Central memory CD8-positive, alpha-beta T cell (primary cell): ENCODE results near the gene SLC25A22.
A peak's percentile ranks its signal among the peaks of the same experiment; 100 is the strongest.

Source experiments
- ATAC-seq: fragments of 150-1000 bp; cut with Tn5 transposase; replicated peaks from 2 replicates; pipeline ENCODE4 v1.10.0; 2022; ENCODE audit warnings: mild to moderate bottlenecking, moderate FRiP score, moderate number of reproducible peaks; ENCODE audit not compliant: poor library complexity, severe bottlenecking; ENCODE audit errors: extremely low read depth
- DNase-seq, 2 donors: peaks; one replicate each; pipeline ENCODE4 v3.0.0; 2021; ENCODE audit warnings: low spot score in 2 of 2
- H3K27ac Mint-ChIP-seq: one replicate; pipeline ENCODE4 v1.8.0; 2022; ENCODE audit warnings: low read depth, mild to moderate bottlenecking, moderate library complexity, mixed read lengths
- H3K27me3 Mint-ChIP-seq: one replicate; pipeline ENCODE4 v1.8.0; 2022; ENCODE audit warnings: mixed read lengths
- H3K36me3 Mint-ChIP-seq: one replicate; pipeline ENCODE4 v1.8.0; 2022; ENCODE audit warnings: mild to moderate bottlenecking, moderate library complexity, mixed read lengths; ENCODE audit not compliant: insufficient read depth
- H3K4me1 Mint-ChIP-seq: one replicate; pipeline ENCODE4 v1.8.0; 2022; ENCODE audit warnings: mixed read lengths
- H3K4me3 Mint-ChIP-seq: one replicate; pipeline ENCODE4 v1.8.0; 2022; ENCODE audit warnings: mild to moderate bottlenecking, moderate library complexity, mixed read lengths
- H3K9me3 Mint-ChIP-seq: one replicate; pipeline ENCODE4 v1.8.0; 2022; ENCODE audit warnings: mixed read lengths

The SLC25A22 gene

DNA sequence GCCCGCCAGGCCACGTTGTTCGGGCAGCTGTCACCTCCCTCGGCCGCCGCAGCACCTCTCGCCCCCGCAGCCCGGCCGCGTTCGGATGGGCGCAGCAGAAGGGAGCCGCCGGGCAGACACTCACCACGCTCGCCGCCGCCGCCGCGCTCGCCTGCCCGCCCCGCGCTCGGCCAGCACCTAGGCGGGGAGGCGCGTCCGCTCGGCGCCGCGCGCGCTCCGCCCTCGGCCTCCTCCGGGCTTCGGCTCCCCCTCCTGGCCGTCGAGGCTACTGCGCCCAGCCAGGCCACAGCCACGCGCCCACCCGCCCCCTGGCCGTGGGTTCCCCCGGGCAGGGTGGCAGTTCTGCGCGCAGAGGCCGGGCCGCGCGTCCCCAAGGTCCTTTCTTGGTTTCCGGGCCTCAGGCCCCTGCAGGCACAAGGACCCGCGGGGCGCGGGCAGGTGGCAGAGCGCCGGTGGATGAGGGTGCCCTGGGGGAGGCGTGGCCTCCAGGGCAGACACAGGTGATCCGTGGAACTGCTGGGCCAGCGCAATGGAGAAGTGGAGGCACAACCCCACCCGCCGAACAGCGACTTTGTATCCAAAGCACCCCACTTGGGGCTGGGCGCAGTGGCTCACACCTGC, at the start of gene SLC25A22:
SLC25A22 (minus strand) TSS at position 189 of the 621 bp plus-strand sequence. CDS start 3,275 bp downstream, outside the sequence.
- Mint-ChIP-seq H3K27me3 (no peaks in the 10 kb centered on the region), H3K27ac (peak within 1 kb of the TSS; percentile 92), H3K36me3 (peaks cover 14% of the 10 kb centered on the region), H3K4me1 (peaks cover 15% of the 10 kb centered on the region), H3K4me3 (peak within 1 kb of the TSS; percentile 91), H3K9me3 (no peaks in the 10 kb centered on the region)
- DNase-seq (peak; percentile 77 to 81), ATAC-seq (peak; percentile 50)

DNA sequence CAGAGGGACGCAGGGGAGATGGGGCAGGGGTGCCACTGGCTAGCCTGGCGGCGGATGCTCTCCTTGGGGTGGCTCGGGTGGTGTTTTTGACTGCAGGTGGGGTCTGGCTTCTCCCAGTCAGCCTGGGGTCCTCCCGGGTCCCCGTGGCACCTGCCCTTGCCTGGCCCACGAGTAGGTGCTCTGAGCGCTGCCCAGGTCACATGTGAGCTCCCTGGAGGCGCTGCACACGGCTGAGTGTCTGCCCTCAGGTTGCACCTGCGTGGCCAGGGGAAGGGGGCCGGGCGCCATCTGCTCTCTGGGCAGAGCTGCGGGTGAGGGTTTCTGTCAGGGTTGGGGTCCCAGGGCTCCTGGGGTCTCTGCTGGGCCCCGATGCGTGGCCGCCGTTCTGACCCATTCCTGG, 49.8 kb upstream of the SLC25A22 start:
- DNase-seq (no peak), ATAC-seq (no peak)
- H3K36me3 Mint-ChIP-seq = peaks cover 6% of the 10 kb centered on the region
- H3K9me3 Mint-ChIP-seq = no peaks in the 10 kb centered on the region
- peak overlapping the region; percentile 56 for H3K4me3 Mint-ChIP-seq
- no peak overlapping the region for H3K27ac Mint-ChIP-seq
- H3K27me3 Mint-ChIP-seq = no peaks in the 10 kb centered on the region
- peaks cover 5% of the 10 kb centered on the region for H3K4me1 Mint-ChIP-seq

DNA sequence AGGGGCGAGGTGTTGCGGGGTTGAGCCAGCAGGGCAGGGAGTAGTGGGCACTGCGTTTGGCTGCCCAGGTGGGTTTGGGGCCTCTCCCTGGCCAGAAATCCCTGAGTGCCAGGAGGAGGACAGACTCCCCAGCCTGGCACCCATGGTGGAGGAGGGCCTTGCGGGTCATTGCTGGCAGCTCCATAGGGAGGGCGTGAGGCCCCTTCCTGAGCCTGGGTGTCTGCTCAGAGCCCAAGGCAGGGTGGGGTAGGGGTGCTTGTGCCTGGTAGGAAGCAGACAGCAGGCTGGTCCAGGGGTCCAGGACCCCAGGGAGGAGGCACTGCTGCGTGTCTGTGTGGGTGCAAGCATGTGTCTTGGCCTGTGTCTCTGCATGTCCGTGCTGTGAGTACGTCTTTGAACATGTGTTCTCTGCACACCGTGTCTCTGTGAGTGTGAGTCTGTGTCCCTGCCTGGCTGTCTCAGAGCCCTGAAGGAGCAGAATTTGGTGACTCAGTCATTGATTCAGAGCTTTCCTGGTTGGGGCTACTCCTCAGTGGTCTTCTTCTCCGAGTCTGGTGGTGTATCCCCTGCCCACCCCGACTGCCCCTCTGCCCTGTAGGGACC, 48.5 kb upstream of the SLC25A22 start:
- no peak for ATAC-seq
- no peaks in the 10 kb centered on the region for H3K27me3 Mint-ChIP-seq

DNA sequence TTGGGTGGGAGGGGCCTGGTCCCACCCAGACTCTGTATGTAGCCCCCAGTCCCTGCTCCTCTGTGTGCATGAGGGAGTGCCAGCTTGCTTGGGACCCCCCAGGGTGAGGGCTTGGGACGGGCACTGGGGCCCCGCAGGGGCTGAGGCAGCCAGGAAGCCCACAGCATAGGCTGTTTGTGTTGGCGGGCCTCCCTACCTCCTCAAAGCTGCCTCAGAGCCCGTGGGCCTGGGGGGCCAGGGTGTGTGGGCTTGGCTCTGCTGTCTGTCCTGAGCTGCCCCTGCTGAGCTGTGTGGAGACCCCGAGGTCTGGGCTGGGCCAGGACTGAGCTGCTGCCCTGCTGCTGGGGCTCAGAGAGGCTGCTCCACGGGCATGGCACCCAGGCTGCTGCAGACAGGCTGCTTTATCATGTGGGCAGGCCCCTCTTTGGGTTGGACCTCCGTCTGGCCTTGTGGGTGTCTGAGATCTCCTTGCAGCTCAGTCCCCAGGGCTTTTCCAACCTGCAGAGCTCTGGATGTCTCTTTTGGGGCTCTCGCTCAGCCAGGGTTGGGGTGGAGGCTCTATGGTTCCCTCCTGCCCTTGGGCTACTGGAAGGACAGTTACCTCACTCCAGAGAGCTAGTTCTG, 47.9 kb upstream of the SLC25A22 start:
- H3K27me3 Mint-ChIP-seq = no peaks in the 10 kb centered on the region
- H3K9me3 Mint-ChIP-seq = no peaks in the 10 kb centered on the region
- ATAC-seq (no peak), DNase-seq (no peak)
- peaks cover 5% of the 10 kb centered on the region for H3K36me3 Mint-ChIP-seq
- no peak overlapping the region for H3K4me3 Mint-ChIP-seq
- no peak overlapping the region for H3K27ac Mint-ChIP-seq
- peaks cover 10% of the 10 kb centered on the region for H3K4me1 Mint-ChIP-seq

More for the DNA sequence above, 48.5 kb upstream of the SLC25A22 start:
- Mint-ChIP-seq H3K27ac (no peak overlapping the region), H3K36me3 (peaks cover 5% of the 10 kb centered on the region), H3K4me3 (no peak overlapping the region), H3K4me1 (peaks cover 5% of the 10 kb centered on the region), H3K9me3 (no peaks in the 10 kb centered on the region)
- DNase-seq = no peak

DNA sequence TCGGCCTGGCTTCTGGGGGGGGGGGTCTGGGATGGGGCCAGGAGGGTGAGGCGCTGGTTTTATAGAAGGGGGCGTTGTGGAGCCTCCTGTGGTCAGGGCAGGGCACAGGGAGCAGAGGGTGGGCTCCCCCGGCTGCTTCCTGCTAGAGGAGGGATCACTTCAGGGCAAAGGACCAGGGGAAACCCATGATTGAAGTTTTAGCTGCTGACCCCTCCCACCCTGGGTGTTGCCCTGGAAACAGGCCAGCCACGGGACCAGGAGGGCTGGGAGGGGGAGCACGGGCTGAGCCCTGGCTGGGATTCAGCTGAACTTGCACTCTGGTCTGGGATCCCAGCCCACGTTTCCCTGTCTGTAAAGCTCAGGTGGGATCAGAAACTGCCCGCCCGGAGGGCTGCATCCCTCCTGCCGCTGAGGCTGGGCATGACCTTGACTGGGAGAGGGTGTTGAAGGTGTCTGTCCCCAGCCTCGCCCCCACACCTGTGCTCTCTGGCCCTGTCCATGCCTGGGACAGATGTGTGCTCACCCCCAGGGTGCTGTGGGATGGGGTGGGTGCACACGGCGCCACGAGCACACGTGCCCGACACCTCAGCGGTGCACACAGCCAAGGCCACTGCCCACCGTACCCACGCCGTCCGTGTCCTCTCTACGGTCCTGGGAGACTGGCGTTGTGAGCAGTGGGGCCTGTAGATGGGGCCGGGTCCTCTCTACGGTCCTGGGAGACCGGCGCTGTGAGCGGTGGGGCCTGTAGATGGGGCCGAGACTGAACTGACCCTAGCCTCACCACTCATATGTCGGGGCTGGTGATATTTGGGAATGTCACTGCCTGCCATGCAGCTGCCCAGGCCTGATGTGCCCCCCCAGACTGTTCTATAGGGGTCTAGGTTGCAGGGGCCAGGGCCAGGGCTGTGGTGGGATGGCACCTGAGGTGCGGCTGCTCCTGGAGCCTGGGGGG, 46.9 kb upstream of the SLC25A22 start:
- H3K9me3 Mint-ChIP-seq = no peaks in the 10 kb centered on the region
- no peak overlapping the region for H3K27ac Mint-ChIP-seq
- peaks cover 5% of the 10 kb centered on the region for H3K36me3 Mint-ChIP-seq
- H3K27me3 Mint-ChIP-seq = no peaks in the 10 kb centered on the region
- peak overlapping the region; percentile 75 for H3K4me3 Mint-ChIP-seq
- no peak for DNase-seq
- no peak for ATAC-seq
- H3K4me1 Mint-ChIP-seq = peaks cover 16% of the 10 kb centered on the region

DNA sequence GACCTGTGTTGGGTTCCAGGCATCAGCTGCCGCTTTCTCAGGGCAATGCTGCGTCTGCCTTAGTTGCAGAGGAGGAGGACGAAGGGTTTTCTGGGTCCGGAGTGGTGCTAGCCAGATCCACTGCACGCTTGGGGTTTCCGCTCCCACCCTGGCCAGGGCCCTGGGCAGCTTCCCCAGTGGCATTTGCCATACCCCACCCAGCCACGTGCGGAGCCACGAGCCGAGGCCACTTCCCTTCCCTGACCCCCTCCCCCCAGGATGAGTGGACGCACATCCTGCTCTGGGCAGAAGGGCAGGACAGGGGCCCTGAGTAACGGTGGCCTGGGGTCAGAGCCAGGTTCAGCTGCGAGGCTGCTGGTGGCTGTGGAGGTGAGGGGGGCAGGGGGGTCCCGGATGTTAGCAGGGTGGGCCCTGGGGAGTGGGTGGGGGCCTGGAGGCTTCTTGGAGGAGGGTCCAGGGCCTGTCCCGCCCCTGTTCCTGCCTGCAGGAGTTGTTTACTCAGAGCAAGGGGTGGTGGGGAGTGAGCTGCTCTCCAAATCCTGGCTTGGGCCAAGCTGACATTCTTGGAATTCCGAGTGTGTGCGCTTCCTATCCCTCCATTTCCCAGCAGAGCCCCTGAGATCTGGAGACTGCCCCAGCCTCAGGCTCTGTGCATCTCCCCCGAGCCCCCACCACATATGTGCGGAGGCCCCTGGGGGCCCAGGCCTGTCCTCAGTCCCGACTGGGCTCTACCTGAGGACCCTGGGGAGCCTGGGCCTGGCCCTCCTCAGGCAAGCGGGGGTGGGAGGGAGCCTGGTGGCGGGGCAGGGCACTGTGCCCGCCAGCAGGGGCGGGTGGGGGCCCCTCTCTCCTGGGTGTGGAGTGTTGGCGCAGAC, 46.0 kb upstream of the SLC25A22 start:
- ATAC-seq (no peak), DNase-seq (no peak)
- Mint-ChIP-seq H3K4me1 (peaks cover 16% of the 10 kb centered on the region), H3K36me3 (peaks cover 9% of the 10 kb centered on the region), H3K4me3 (peak overlapping the region; percentile 75), H3K9me3 (no peaks in the 10 kb centered on the region), H3K27ac (peak overlapping the region; percentile 35), H3K27me3 (no peaks in the 10 kb centered on the region)

DNA sequence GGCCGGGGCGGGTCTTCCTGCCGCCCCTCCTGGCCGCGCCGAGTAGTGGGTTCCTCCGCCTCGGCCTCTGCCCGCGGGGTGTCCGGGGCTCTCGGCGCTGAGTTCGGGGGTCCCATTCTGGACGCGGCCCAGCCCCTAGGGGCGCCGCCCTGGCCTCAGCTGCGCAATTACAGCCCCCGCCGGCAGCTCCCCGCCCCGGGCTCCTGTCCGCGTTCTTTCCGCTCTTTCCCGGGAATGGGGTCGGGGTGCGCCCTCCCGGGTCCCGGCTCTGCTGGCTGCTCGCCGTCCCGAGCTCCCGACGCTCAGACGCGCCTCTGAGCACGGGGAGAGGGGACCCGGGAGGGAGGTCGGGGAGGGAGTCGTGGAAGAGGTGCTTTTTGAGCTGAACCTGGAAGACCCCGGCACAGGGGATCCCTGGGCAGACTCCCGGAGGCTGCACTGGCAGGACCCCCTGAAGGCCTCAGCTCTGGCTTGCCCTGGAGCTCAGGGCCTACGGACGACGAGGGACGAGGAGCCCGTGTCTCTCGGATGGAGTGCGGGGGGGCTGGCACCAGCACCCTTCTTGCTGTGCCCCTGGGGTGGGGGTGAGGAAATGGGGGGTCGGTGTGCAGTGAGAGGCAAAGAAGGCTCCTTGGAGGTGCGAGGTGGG, 45.1 kb upstream of the SLC25A22 start:
- Mint-ChIP-seq H3K36me3 (peaks cover 12% of the 10 kb centered on the region), H3K27ac (peak overlapping the region; percentile 35), H3K9me3 (no peaks in the 10 kb centered on the region), H3K27me3 (no peaks in the 10 kb centered on the region), H3K4me3 (peak overlapping the region; percentile 75), H3K4me1 (peaks cover 11% of the 10 kb centered on the region)
- DNase-seq (no peak), ATAC-seq (no peak)

DNA sequence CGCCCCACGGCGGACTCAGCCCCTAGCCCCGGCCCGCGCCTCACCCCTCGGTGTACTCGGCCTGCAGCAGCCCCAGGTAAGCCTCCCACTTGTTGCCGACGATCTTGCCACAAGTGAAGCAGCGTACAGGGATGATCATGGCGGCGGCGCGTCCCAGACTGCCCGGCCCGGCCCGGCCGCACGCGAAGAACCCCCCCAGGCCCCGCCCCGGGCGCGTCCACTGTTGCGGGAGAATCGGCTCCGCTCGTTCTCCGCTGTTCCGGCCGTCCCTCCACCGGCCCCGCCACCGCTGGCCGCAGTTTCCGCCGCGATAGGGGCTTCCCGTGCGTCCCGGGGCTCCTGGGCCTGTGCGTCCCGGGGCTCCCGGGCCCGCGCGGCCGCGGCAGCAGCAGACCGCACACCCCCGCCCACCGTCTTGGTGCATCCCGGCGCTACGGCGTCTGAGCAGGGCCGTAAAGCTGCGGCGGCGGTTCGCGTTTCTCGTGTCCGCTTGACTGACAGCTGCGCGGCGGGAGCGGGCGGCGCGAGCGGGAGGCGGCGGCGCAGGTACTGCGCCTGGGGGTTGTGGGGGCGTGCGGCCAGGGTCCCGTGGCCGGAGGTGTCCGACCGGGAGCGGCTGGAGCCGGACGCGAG, 44.4 kb upstream of the SLC25A22 start, which contains the start of the genes POLR2L and TSPAN4:
POLR2L (minus strand) TSS at position 160 of the 633 bp plus-strand sequence; CDS start at position 139, 21 bp downstream.
TSPAN4 (plus strand) TSS at position 483 of the 633 bp plus-strand sequence. CDS start 7,453 bp downstream, outside the sequence.
- DNase-seq (peak; percentile 79 to 80), ATAC-seq (peak; percentile 76)
- no peaks in the 10 kb centered on the region for H3K27me3 Mint-ChIP-seq

DNA sequence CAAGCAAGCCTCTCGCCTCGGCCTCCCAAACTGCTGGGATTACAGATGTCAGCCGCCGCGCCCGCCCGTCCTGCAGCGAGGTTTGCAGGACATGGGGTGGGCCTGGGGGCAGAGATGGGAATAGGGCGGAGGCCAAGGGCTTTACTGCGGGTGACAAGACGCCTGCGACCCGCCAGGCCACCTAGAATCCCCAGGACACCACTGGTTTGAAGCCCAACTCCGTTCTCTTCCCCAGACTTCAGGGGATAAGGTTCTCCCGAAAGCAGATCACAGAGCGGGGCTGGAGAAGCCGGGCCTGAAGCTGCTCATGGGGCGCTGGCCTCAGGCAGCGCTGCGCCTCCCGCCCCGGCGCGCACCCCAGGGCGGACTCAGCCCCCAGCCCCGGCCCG, 43.9 kb upstream of the SLC25A22 start:
- Mint-ChIP-seq H3K27me3 (no peaks in the 10 kb centered on the region), H3K36me3 (peaks cover 12% of the 10 kb centered on the region), H3K27ac (no peak overlapping the region), H3K9me3 (no peaks in the 10 kb centered on the region), H3K4me3 (peak overlapping the region; percentile 75), H3K4me1 (peaks cover 11% of the 10 kb centered on the region)
- ATAC-seq (peak; percentile 34), DNase-seq (no peak)

More for the DNA sequence above, 44.4 kb upstream of the SLC25A22 start, which contains the start of the genes POLR2L and TSPAN4:
- peak within 1 kb of the TSS; percentile 35 for H3K27ac Mint-ChIP-seq
- H3K9me3 Mint-ChIP-seq = no peaks in the 10 kb centered on the region
- H3K4me3 Mint-ChIP-seq = peak within 1 kb of the TSS; percentile 75
- peaks cover 11% of the 10 kb centered on the region for H3K4me1 Mint-ChIP-seq
- H3K36me3 Mint-ChIP-seq = peaks cover 12% of the 10 kb centered on the region

DNA sequence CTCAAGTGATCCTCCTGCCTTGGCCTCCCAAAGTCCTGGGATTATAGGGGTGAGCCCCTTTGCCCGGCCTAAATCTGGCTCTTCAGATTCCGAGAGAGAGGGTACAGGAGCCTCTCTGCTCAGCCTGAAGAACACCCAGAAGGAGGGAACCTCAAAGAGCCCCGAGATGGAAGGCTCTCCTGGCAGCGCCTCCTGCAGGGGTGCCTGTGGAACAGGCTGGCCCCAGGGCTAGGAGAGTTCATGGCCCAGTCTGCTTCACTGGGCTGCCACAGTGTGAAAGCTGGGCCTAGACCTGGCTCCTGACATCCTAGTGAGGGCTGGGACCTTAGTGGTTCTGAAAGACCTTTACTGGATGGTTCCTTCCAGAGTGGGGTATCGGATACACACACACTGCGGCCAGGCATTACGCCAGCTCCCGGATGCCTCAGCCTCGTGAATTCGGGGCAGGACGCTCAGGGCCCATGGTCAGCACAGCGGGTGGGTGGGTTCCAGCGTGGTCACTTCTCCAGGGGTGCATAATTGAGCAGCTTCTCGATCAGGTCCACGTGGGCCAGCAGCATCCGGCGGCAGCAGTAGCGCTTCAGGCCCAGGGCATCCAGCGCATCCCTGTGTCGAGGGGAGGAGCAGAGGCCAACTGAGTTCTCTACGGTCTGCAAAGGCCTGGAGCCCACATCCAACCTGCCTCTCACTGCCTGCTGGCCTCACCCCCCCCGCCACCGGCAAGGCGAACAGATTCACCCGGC, 42.0 kb upstream of the SLC25A22 start:
- ATAC-seq (no peak), DNase-seq (no peak)
- Mint-ChIP-seq H3K4me1 (peaks cover 11% of the 10 kb centered on the region), H3K9me3 (no peaks in the 10 kb centered on the region), H3K27ac (no peak overlapping the region), H3K4me3 (peak overlapping the region; percentile 75), H3K27me3 (no peaks in the 10 kb centered on the region), H3K36me3 (peaks cover 12% of the 10 kb centered on the region)
